Endodermal cell (in vitro differentiated cells): ENCODE measurements around the gene RNF41. TPM values are rescaled to one million over a fixed set of nuclear protein-coding genes. Genes with fewer than 3 reads are reported as not detected.

Experiments used
- DNase-seq: peaks from one replicate; pipeline ENCODE4 v3.0.0-alpha.2; 2017
- H3K27ac ChIP-seq: 2 replicates; pipeline ENCODE4 v1.5.1; 2013; ENCODE audit warnings: mild to moderate bottlenecking, low read depth, low read length, moderate library complexity
- H3K27me3 ChIP-seq: 2 replicates; pipeline ENCODE4 v1.6.1; 2013; ENCODE audit warnings: mild to moderate bottlenecking, low read length, moderate library complexity; ENCODE audit not compliant: insufficient read depth, control insufficient read depth, poor library complexity, severe bottlenecking
- H3K36me3 ChIP-seq: 2 replicates; pipeline ENCODE4 v1.7.0; 2013; ENCODE audit warnings: mild to moderate bottlenecking, low read length, moderate library complexity; ENCODE audit not compliant: control insufficient read depth, insufficient read depth
- H3K4me1 ChIP-seq: one replicate; pipeline ENCODE4 v1.7.0; 2013; ENCODE audit warnings: low read length; ENCODE audit not compliant: control insufficient read depth, insufficient read depth
- H3K4me3 ChIP-seq: 2 replicates; pipeline ENCODE4 v1.5.1; 2013; ENCODE audit warnings: mild to moderate bottlenecking, low read length, moderate library complexity
- H3K9ac ChIP-seq: 2 replicates; pipeline ENCODE4 v1.6.1; 2013; ENCODE audit warnings: mild to moderate bottlenecking, low read length, moderate library complexity; ENCODE audit not compliant: poor library complexity, severe bottlenecking; ENCODE audit errors: extremely low read depth
- H3K9me3 ChIP-seq: 2 replicates; pipeline ENCODE4 v1.6.1; 2013; ENCODE audit warnings: mild to moderate bottlenecking, low read length, moderate library complexity; ENCODE audit not compliant: control insufficient read depth
- H3K27ac Mint-ChIP-seq: 2 replicates; pipeline ENCODE4 v1.8.0; 2020; ENCODE audit warnings: mixed read lengths
- H3K27me3 Mint-ChIP-seq: 2 replicates; pipeline ENCODE4 v1.8.0; 2021; ENCODE audit warnings: mild to moderate bottlenecking, mixed read lengths; ENCODE audit not compliant: insufficient read depth
- H3K36me3 Mint-ChIP-seq: 2 replicates; pipeline ENCODE4 v1.8.0; 2020; ENCODE audit warnings: low read depth, mixed read lengths
- H3K4me1 Mint-ChIP-seq: 2 replicates; pipeline ENCODE4 v1.8.0; 2020; ENCODE audit warnings: mixed read lengths
- H3K4me3 Mint-ChIP-seq: 2 replicates; pipeline ENCODE4 v1.8.0; 2020; ENCODE audit warnings: mild to moderate bottlenecking, moderate library complexity, mixed read lengths
- H3K9me3 Mint-ChIP-seq: 2 replicates; pipeline ENCODE4 v1.8.0; 2020; ENCODE audit warnings: mild to moderate bottlenecking, mixed read lengths
- CTCF ChIP-seq: fragments of 200-600 bp; sonication (generic); conservative IDR thresholded peaks from 2 replicates; pipeline ENCODE4 v1.5.0; 2021; ENCODE audit warnings: antibody characterized with exemption, mild to moderate bottlenecking
- WGBS, 2 experiments: methylation state at CpG; one replicate each; pipeline versions ENCODE4 v1.1.5 to v1.1.7; 2013; ENCODE audit warnings: missing lambda C conversion rate in 2 of 2, mixed read lengths in 1 of 2; ENCODE audit not compliant: insufficient coverage in 1 of 2, insufficient read length in 1 of 2; 5-methylcytosine and 5-hydroxymethylcytosine counted together
- total RNA-seq, 2 donors: library from RNA; stranded (reverse); fragmentation: NEBNext Ultra II Directional in 1 of 2; extraction: Animal tissue kit (Norgen Biotek cat#: 25700) in 1 of 2; gene quantifications; 2 replicates in 1 of 2; 3 replicates in 1 of 2; pipeline ENCODE4 v1.2.1, GENCODE V29; 2021

RNF41 gene
- total RNA-seq, 2 donors from 2014 or later, result 45.8 to 48.9 TPM

GRCh38 chr12:56261503-56262232 lies 39.9 kb upstream of the RNF41 start:
- WGBS, 2 experiments, result 87 to 96% methylated on average over 3 to 5 of the region's 5 CpGs
- Mint-ChIP-seq H3K9me3 (no peaks in the 10 kb centered on the region), H3K4me3 (no peak overlapping the region), H3K27ac (no peak overlapping the region), H3K4me1 (peaks cover 16% of the 10 kb centered on the region), H3K27me3 (no peaks in the 10 kb centered on the region), H3K36me3 (no peaks in the 10 kb centered on the region)
- Histone ChIP-seq H3K9me3 (no peaks in the 10 kb centered on the region), H3K4me1 (no peaks in the 10 kb centered on the region), H3K9ac (no peak overlapping the region), H3K36me3 (peaks cover 1% of the 10 kb centered on the region), H3K27ac (no peak overlapping the region), H3K4me3 (no peak overlapping the region), H3K27me3 (no peaks in the 10 kb centered on the region)
- TF ChIP-seq CTCF, result no peak
- DNase-seq, result no peak

- Histone ChIP-seq H3K4me1 (no peaks in the 10 kb centered on the region), H3K9me3 (no peaks in the 10 kb centered on the region), H3K4me3 (no peak overlapping the region), H3K36me3 (peaks cover 8% of the 10 kb centered on the region), H3K27ac (no peak overlapping the region), H3K27me3 (no peaks in the 10 kb centered on the region), H3K9ac (no peak overlapping the region)
- Mint-ChIP-seq H3K4me1 (peaks cover 19% of the 10 kb centered on the region), H3K27ac (no peak overlapping the region), H3K36me3 (peaks cover 6% of the 10 kb centered on the region), H3K9me3 (no peaks in the 10 kb centered on the region), H3K4me3 (no peak overlapping the region), H3K27me3 (no peaks in the 10 kb centered on the region)
- no peak for TF ChIP-seq CTCF
- no peak for DNase-seq
- WGBS, 2 experiments, result 90 to 97% methylated on average over 3 of the region's 3 CpGs
Measured at GRCh38 chr12:56260921-56261320, 39.2 kb upstream of the RNF41 start.

GRCh38 chr12:56260380-56260779 lies 38.7 kb upstream of the RNF41 start:
- Histone ChIP-seq H3K27me3 (no peaks in the 10 kb centered on the region), H3K27ac (no peak overlapping the region), H3K36me3 (peaks cover 13% of the 10 kb centered on the region), H3K9me3 (no peaks in the 10 kb centered on the region), H3K9ac (no peak overlapping the region), H3K4me1 (no peaks in the 10 kb centered on the region), H3K4me3 (no peak overlapping the region)
- Mint-ChIP-seq H3K27ac (no peak overlapping the region), H3K36me3 (peaks cover 10% of the 10 kb centered on the region), H3K4me1 (peaks cover 19% of the 10 kb centered on the region), H3K9me3 (no peaks in the 10 kb centered on the region), H3K4me3 (no peak overlapping the region), H3K27me3 (no peaks in the 10 kb centered on the region)
- no peak for TF ChIP-seq CTCF
- 93 to 94% methylated on average over 6 to 8 of the region's 8 CpGs for WGBS, 2 experiments
- no peak for DNase-seq
